Activated naive CD8-positive, alpha-beta T cell treated with anti-CD3 and anti-CD28 coated beads for 36 hours (primary cell): ENCODE data around the gene MIEF1. TPM values are rescaled to one million over a fixed set of nuclear protein-coding genes. Genes with fewer than 3 reads are reported as not detected.
"Not testable (repeated sequence)": the region's sequence is repeated elsewhere in the genome, so short reads cannot be mapped to it uniquely, and the experiment has no call there.

ENCODE experiments used
- DNase-seq: peaks from one replicate; pipeline ENCODE4 v3.0.0; 2021
- H3K27ac Mint-ChIP-seq: one replicate; pipeline ENCODE4 v1.8.0; 2022; ENCODE audit warnings: mild to moderate bottlenecking, moderate library complexity, mixed read lengths
- H3K27me3 Mint-ChIP-seq: one replicate; pipeline ENCODE4 v1.8.0; 2022; ENCODE audit warnings: mild to moderate bottlenecking, mixed read lengths
- H3K36me3 Mint-ChIP-seq: one replicate; pipeline ENCODE4 v1.8.0; 2021; ENCODE audit warnings: mild to moderate bottlenecking, mixed read lengths
- H3K4me1 Mint-ChIP-seq: one replicate; pipeline ENCODE4 v1.8.0; 2021; ENCODE audit warnings: mixed read lengths
- H3K4me3 Mint-ChIP-seq: one replicate; pipeline ENCODE4 v1.8.0; 2022; ENCODE audit warnings: mild to moderate bottlenecking, moderate library complexity, mixed read lengths
- H3K9me3 Mint-ChIP-seq: one replicate; pipeline ENCODE4 v1.8.0; 2022; ENCODE audit warnings: mixed read lengths
- total RNA-seq, 2 experiments: library from RNA; stranded (reverse); gene quantifications; one replicate each; pipeline ENCODE4 v1.2.3, GENCODE V29; 2021

Gene MIEF1
- total RNA-seq, 2 experiments from 2014 or later: 62.9 to 65.0 TPM

DNA sequence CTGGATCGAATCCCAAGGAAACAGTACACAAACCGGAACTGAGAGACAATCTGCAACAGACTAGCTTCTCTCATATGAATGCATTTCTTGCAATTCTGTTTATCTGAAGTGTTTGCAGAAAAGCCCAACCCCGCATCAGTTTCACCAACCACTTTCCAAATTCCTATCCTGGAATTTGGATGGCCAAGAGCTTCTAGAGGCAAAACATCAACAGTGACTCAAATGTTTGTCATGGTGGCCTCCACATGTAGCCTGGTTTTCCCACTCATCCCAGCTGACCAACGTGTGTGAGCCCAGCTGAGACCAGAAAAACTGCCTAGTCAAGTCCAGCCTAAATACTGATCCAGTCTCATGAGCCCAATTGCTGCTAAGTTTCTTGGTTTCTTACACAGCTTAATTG, 8.3 kb upstream of the MIEF1 start:
- DNase-seq: no peak
- Mint-ChIP-seq H3K4me3 (no peak overlapping the region), H3K9me3 (no peaks in the 10 kb centered on the region), H3K27ac (no peak overlapping the region), H3K4me1 (peaks cover 17% of the 10 kb centered on the region), H3K27me3 (no peaks in the 10 kb centered on the region), H3K36me3 (no peaks in the 10 kb centered on the region)

DNA sequence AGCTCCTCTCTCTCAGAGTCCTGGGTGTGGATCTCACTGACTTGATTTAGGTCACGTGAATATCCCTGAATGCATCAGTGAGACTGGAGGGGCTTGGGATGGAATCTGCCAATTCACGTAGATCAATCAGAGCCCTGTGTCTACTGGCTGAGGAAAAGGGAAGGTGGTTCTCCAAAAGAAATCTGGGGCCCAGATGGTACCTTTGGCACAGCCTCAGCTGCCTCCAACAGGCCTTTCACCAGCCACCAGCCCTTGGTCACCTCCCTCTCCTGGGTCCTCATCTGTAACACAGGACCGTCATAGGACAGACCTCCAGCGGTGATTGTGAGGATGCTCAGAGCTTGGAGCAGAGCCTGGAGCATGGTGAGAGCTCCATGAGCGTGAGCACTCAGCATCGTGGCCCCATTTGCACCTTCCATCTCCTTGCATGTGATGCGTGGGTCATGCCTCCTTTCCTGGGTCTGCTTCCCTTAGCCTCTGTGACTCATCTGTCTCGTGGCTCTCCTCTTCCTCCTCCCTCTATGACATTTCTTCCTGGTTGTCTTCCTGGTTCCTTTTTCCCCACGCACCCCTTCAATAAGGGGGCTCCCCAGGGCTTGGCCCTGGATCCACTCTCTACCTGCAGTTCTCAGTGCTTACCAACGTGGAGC, 7.5 kb upstream of the MIEF1 start:
- Mint-ChIP-seq H3K36me3 (no peaks in the 10 kb centered on the region), H3K27ac (no peak overlapping the region), H3K4me1 (peaks cover 17% of the 10 kb centered on the region), H3K27me3 (no peaks in the 10 kb centered on the region), H3K9me3 (no peaks in the 10 kb centered on the region), H3K4me3 (no peak overlapping the region)
- no peak for DNase-seq

DNA sequence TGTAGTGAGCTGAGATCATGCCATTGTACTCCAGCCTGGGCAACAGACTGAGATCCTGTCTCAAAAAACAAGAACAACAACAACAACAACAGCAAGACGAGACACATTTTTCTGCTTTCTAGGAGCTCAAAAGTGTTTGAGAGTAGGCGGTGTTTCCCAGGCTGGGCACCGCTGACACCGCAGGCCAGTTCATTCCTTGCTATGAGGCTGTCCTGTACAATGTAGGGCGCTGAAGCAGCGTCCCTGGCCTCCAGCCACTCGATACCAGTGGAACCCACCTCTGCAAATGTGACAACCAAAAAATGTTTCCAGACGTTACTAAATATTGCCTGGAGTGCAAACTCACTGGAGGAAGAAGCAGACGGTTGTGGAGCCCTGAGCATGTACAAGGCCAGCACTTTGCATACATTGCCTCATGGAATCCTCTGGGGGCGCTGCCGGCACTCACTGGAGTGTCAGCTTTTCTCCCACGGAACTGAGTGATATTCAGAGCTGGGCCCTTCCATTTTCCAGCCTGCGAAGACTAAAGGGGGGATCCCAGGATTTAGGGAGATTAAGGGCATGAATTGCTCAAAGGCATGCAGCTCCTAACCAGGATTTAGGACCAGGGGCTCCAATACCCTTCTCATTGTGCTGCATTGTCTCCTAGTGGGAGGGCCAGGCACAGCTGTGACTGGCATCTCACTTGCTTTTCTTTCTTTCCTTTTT, 5.8 kb upstream of the MIEF1 start:
- H3K27ac Mint-ChIP-seq: no peak overlapping the region
- no peaks in the 10 kb centered on the region for H3K36me3 Mint-ChIP-seq
- no peaks in the 10 kb centered on the region for H3K27me3 Mint-ChIP-seq
- no peak overlapping the region for H3K4me3 Mint-ChIP-seq
- no peaks in the 10 kb centered on the region for H3K9me3 Mint-ChIP-seq
- peaks cover 14% of the 10 kb centered on the region for H3K4me1 Mint-ChIP-seq
- peak; percentile 59 for DNase-seq

DNA sequence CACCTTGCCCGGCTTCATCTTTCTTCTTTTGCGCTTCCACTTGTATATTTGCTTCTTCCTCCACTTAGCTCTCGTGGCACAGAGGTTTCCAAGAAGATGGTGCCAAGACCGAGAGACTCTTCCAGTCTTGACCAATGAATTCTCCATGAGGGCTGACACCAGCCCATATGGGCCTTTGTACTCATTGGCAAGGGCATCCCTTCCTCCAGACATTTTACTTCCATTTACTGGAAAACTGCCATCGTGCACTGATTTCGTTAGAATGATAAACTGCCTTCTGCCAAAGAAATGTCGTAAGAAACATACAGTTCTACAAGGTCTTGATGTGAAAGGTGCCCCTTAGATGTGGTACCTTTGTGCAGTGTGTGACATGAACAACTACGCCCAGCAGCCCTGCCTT, 4.7 kb upstream of the MIEF1 start:
- Mint-ChIP-seq H3K4me1 (peaks cover 19% of the 10 kb centered on the region), H3K27me3 (no peaks in the 10 kb centered on the region), H3K9me3 (no peaks in the 10 kb centered on the region), H3K4me3 (no peak overlapping the region), H3K27ac (no peak overlapping the region), H3K36me3 (peaks cover 2% of the 10 kb centered on the region)
- DNase-seq: no peak

DNA sequence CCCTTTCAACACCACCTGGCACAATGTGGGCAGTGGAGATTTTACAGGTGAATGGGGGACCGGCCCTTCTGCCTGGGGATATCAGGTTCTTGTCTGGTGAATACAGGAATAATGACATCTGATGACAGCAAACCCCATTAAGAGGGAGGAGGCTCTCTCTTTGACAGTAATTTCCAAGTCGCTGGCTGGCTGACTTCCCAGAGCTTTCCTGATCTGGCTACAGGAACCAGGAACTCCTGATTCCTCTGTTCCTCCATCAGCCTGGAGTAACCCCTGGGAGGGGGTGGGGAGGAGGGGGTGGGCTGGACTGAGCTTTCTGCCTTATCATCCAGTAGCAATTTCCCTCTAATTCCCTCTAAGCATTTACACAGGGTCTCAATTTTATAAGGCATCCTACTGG, 3.7 kb upstream of the MIEF1 start:
- Mint-ChIP-seq H3K27me3 (no peaks in the 10 kb centered on the region), H3K4me1 (peaks cover 14% of the 10 kb centered on the region), H3K9me3 (no peaks in the 10 kb centered on the region), H3K4me3 (no peak overlapping the region), H3K27ac (no peak overlapping the region), H3K36me3 (peaks cover 8% of the 10 kb centered on the region)
- DNase-seq: no peak

DNA sequence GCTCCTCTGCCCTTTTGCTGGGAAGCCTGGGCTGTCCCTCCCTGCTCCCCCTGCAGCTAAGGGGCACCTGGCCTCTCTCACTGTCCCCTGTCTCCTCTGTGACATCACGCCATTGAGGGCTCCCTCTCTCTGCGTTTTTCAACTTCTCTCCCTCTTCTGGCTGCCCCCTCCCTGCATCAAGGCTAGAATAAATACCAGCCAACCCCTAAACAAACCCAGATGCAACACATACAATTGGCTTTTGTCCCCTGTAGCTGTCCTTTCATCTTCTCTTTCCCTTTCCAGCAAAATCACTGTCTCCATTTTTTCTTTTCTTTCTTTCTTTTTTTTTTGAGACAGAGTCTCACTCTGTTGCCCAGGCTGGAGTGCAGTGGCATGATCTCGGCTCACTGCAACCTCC, 3.3 kb upstream of the MIEF1 start:
- H3K27ac Mint-ChIP-seq: no peak overlapping the region
- H3K9me3 Mint-ChIP-seq: no peaks in the 10 kb centered on the region
- peaks cover 13% of the 10 kb centered on the region for H3K36me3 Mint-ChIP-seq
- DNase-seq: no peak
- no peaks in the 10 kb centered on the region for H3K27me3 Mint-ChIP-seq
- H3K4me1 Mint-ChIP-seq: peaks cover 16% of the 10 kb centered on the region
- no peak overlapping the region for H3K4me3 Mint-ChIP-seq

DNA sequence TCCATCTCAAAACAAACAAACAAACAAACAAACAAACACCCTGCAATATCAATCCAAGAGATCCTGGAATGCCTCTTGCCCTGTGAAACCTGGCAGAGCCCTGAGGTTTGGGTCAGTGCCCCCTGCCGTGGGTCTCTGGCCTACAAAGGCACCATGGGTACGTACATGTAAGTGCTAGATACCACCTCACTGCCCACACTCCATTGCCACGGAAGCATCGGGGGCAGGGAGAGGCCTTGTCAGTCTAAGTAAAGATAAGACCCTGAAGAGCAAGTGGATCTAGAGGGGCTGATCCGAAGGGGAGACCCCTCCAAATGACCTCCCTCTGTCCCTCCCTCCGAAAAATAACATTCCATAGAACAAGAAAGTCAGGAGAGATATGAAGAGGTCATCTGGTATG, 2.0 kb upstream of the MIEF1 start:
- H3K4me3 Mint-ChIP-seq: no peak overlapping the region

DNA sequence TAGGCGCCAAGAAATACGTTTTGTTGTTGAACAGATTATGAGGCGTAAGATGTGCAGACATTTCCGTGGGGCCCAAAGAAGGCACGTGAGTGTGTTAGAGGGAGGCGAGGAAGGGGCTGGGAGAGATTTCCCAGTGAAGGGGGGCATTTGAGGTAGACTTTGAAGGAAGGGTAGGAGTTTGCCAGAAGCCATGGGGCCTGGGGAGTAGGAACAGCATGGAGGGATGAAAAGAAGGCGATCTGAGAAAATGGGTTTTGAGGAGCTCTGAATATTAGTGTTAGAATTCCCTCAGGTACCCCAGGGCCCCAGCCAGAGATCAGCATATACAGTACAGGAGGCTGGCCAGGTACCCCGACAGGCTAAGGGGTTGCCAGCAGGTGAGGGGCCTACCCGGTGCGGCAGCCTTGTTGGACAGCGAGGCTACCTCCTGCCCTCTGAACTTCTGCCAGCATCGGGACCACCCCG, 414 bp upstream of the MIEF1 start:
- no peak for DNase-seq
- peaks cover 23% of the 10 kb centered on the region for H3K4me1 Mint-ChIP-seq
- no peaks in the 10 kb centered on the region for H3K9me3 Mint-ChIP-seq
- peaks cover 33% of the 10 kb centered on the region for H3K36me3 Mint-ChIP-seq
- H3K4me3 Mint-ChIP-seq: peak overlapping the region; percentile 94
- H3K27ac Mint-ChIP-seq: peak overlapping the region; percentile 96
- no peaks in the 10 kb centered on the region for H3K27me3 Mint-ChIP-seq

More for the DNA sequence above, 2.0 kb upstream of the MIEF1 start:
- Mint-ChIP-seq H3K27ac (no peak overlapping the region), H3K36me3 (peaks cover 21% of the 10 kb centered on the region), H3K4me1 (peaks cover 20% of the 10 kb centered on the region), H3K9me3 (no peaks in the 10 kb centered on the region), H3K27me3 (no peaks in the 10 kb centered on the region)
- DNase-seq: no peak

DNA sequence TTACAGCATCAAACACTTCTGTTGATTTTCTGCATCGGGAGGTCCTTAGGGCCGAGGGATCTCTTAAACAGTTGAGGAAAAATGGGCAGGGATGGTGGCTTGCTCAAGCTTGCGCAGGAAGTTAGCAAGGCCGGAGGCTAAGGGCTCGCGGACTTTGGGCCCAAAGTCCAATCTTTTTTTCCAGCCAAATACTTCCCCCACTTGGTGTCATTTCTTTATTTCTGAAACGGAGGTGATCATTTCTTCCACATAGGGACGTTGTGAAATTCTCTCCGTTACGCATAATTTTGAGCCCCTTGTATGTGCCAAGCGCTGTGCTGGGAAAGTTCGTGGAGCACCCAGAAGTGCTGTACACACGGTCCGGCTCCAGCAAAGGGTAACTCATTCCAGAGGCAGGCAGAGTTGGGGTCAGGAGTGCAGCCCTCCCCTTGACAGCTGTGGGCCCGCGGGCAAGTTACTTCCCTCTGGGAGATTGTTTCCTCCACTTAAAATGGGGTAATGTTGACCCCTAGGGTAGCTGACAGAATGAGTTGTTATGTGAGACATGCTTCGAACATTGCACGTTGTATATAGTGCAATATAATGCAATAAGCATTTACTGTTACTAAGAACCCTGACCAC, 809 bp downstream of the MIEF1 start:
- no peaks in the 10 kb centered on the region for H3K9me3 Mint-ChIP-seq
- no peak for DNase-seq
- peaks cover 34% of the 10 kb centered on the region for H3K36me3 Mint-ChIP-seq
- peaks cover 23% of the 10 kb centered on the region for H3K4me1 Mint-ChIP-seq
- peak overlapping the region; percentile 94 for H3K4me3 Mint-ChIP-seq
- H3K27me3 Mint-ChIP-seq: no peaks in the 10 kb centered on the region
- H3K27ac Mint-ChIP-seq: peak overlapping the region; percentile 85

DNA sequence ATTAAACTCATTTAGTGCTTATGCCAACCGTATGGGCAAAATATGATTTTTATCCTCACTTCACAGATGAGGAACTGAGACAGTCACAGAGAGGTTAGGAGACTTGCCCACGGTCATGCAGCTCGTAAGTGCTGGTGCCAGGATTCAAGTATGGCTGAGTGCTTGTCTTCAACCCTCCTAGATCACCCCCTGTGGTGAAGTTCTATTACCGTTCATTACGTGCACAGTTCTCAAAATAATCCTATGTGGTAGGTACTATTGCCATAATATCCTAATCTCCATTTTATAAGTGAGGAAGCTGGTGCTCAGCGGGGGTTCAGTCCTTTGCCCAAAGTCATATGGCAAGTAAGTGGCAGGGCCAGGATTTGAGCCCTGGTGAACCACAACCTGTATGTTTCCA, 1.5 kb downstream of the MIEF1 start:
- no peaks in the 10 kb centered on the region for H3K9me3 Mint-ChIP-seq
- H3K4me3 Mint-ChIP-seq: peak overlapping the region; percentile 94
- H3K4me1 Mint-ChIP-seq: peaks cover 29% of the 10 kb centered on the region
- H3K27me3 Mint-ChIP-seq: no peaks in the 10 kb centered on the region
- H3K27ac Mint-ChIP-seq: peak overlapping the region; percentile 85
- DNase-seq: no peak
- H3K36me3 Mint-ChIP-seq: peaks cover 37% of the 10 kb centered on the region

DNA sequence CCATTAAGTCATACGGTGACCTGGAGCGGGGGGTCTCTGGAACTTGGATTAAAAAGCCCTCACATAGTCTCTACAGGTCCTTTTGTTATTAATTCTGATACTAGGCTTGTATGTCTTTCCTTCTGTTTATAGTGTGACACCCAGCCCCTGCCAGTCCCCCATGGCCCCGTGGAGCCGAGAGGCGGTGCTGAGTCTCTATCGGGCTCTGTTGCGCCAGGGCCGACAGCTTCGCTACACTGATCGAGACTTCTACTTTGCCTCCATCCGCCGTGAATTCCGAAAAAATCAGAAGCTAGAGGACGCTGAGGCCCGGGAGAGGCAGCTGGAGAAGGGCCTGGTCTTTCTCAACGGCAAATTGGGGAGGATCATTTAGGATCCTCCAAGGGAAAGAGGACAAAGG, 2.0 kb downstream of the MIEF1 start:
- Mint-ChIP-seq H3K27ac (no peak overlapping the region), H3K9me3 (no peaks in the 10 kb centered on the region), H3K4me1 (peaks cover 30% of the 10 kb centered on the region), H3K36me3 (peaks cover 39% of the 10 kb centered on the region), H3K4me3 (peak overlapping the region; percentile 94), H3K27me3 (no peaks in the 10 kb centered on the region)
- DNase-seq: no peak

DNA sequence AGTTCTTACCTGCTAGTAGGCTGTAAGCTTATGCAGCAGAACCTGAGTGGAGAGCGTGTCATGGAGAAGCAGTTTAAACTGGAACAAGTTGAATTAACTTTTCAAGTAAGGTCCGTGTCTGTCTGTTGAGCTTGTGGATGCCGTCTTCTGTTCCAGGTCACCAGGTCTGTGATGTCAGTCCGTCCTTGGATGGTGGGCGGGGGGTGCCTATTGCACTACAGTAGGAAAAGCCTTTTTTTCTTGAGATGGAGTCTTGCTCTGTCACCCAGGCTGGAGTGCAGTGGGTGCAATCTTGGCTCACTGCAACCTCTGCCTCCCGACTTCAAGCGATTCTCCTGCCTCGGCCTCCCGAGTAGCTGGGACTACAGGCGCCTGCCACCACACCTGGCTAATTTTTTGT, 4.9 kb downstream of the MIEF1 start:
- H3K27me3 Mint-ChIP-seq, H3K27ac Mint-ChIP-seq, DNase-seq, H3K4me3 Mint-ChIP-seq, H3K9me3 Mint-ChIP-seq: not testable (repeated sequence)
- Mint-ChIP-seq H3K4me1 (peaks cover 27% of the 10 kb centered on the region), H3K36me3 (peaks cover 47% of the 10 kb centered on the region)

DNA sequence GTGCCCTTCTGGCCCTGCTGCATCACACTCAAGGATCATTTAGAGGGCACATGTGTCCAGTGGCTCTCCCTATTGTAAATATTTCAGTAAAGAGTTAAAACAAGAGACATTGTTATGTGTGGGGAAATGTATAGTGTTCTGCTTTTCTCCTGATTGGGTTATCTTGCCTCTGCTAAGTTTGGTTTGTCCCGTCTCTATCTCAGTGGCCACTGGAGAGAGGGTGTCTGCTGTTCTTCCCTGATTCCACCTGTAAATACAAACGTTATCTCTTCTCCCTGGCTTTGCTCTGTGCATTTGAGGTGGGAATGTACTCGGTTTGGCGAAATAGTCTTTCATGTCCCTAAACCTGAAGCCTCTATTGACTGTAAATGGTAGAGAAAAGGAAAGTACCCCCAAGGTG, 6.3 kb downstream of the MIEF1 start:
- Mint-ChIP-seq H3K27ac (peak overlapping the region; percentile 3), H3K36me3 (peaks cover 43% of the 10 kb centered on the region), H3K27me3 (no peaks in the 10 kb centered on the region), H3K9me3 (no peaks in the 10 kb centered on the region), H3K4me3 (no peak overlapping the region), H3K4me1 (peaks cover 28% of the 10 kb centered on the region)
- DNase-seq: no peak

DNA sequence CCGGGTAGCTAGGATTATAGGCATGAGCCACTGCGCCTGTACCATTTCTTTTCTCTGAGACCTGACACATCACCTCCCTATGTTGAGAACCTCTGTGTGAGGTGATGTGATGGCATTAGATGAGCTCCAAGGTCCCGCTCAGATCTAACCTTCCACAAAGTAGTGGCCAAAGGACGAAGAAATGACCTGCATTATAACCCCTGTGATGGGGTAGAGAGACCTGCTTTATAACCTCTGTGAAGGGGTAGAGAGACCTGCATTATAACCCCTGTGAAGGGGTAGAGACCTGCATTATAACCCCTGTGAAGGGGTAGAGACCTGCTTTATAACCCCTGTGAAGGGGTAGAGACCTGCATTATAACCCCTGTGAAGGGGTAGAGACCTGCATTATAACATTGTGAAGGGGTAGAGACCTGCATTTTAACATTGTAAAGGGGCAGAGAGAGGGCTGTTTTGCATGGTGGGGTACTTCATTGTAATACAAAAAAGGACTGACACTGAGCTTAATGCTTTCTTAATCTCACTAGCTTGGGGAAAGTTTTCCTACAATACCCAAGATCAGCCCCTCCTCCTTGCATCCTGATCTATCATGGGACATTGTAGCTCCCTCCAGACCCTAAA, 8.5 kb downstream of the MIEF1 start:
- Mint-ChIP-seq H3K4me1 (peaks cover 24% of the 10 kb centered on the region), H3K27ac (no peak overlapping the region), H3K27me3 (no peaks in the 10 kb centered on the region), H3K9me3 (no peaks in the 10 kb centered on the region), H3K36me3 (peaks cover 41% of the 10 kb centered on the region), H3K4me3 (no peak overlapping the region)
- no peak for DNase-seq

DNA sequence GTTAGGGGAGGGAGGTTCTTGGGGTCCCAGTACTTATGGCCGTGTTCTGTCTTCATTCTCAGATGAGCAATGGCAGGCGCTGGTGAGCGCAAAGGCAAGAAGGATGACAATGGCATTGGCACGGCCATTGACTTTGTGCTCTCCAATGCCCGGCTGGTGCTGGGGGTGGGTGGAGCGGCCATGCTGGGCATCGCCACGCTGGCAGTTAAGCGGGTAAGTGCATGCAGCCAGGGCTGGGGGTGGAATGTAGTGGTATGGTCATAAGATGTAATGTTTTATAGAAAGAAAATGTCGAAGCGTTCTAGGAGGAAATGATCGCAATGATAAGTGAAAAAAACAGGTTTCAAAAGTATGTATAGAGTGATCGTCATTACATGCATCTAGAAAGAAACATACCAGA, 9.1 kb downstream of the MIEF1 start:
- peaks cover 27% of the 10 kb centered on the region for H3K4me1 Mint-ChIP-seq
- no peaks in the 10 kb centered on the region for H3K27me3 Mint-ChIP-seq
- no peaks in the 10 kb centered on the region for H3K9me3 Mint-ChIP-seq

More for the DNA sequence above, 9.1 kb downstream of the MIEF1 start:
- peaks cover 41% of the 10 kb centered on the region for H3K36me3 Mint-ChIP-seq
- no peak overlapping the region for H3K4me3 Mint-ChIP-seq
- no peak for DNase-seq
- no peak overlapping the region for H3K27ac Mint-ChIP-seq
